ENCODE results near the gene TBC1D5. TPM values are rescaled to one million over a fixed set of nuclear protein-coding genes. Genes with fewer than 3 reads are reported as not detected.

TBC1D5 gene
- total RNA-seq, 1 donor from 2014 or later: 74.6 TPM

- intact Hi-C loops (cut with DNase I): no loop called here
- ATAC-seq: peak; percentile 58
Measured at GRCh38 chr3:17508180-17508752, 234.2 kb downstream of the TBC1D5 start.

GRCh38 chr3:17507480-17507879, 235.0 kb downstream of the TBC1D5 start:
- no peak overlapping the region for H3K4me3 ChIP-seq
- no peak for ATAC-seq
- intact Hi-C loops (cut with DNase I): no loop called here

More at GRCh38 chr3:17508180-17508752, 234.2 kb downstream of the TBC1D5 start:
- Histone ChIP-seq H3K4me3 (no peak overlapping the region), H3K27ac (no peak overlapping the region), H3K27me3 (no peaks in the 10 kb centered on the region), H3K9me3 (no peaks in the 10 kb centered on the region), H3K4me1 (no peaks in the 10 kb centered on the region), H3K36me3 (no peaks in the 10 kb centered on the region)
- DNase-seq: no peak
- no peak for TF ChIP-seq CTCF (IDR thresholded peaks at IDR 0.05)

GRCh38 chr3:17505856-17506255, 236.6 kb downstream of the TBC1D5 start:
- ATAC-seq (no peak), DNase-seq (no peak)
- no peaks in the 10 kb centered on the region for H3K9me3 ChIP-seq
- no peaks in the 10 kb centered on the region for H3K4me1 ChIP-seq
- intact Hi-C loops (cut with DNase I): no loop called here
- no peak overlapping the region for H3K4me3 ChIP-seq
- TF ChIP-seq CTCF (IDR thresholded peaks at IDR 0.05): no peak
- H3K27ac ChIP-seq: no peak overlapping the region
- H3K36me3 ChIP-seq: no peaks in the 10 kb centered on the region
- no peaks in the 10 kb centered on the region for H3K27me3 ChIP-seq

More at GRCh38 chr3:17507480-17507879, 235.0 kb downstream of the TBC1D5 start:
- TF ChIP-seq CTCF (IDR thresholded peaks at IDR 0.05): no peak
- Histone ChIP-seq H3K36me3 (no peaks in the 10 kb centered on the region), H3K9me3 (no peaks in the 10 kb centered on the region), H3K4me1 (no peaks in the 10 kb centered on the region), H3K27ac (no peak overlapping the region), H3K27me3 (no peaks in the 10 kb centered on the region)
- DNase-seq: no peak

- no peak for DNase-seq
- Histone ChIP-seq H3K9me3 (no peaks in the 10 kb centered on the region), H3K27me3 (no peaks in the 10 kb centered on the region), H3K4me1 (no peaks in the 10 kb centered on the region), H3K27ac (no peak overlapping the region), H3K4me3 (no peak overlapping the region), H3K36me3 (no peaks in the 10 kb centered on the region)
- no peak for TF ChIP-seq CTCF (IDR thresholded peaks at IDR 0.05)
- intact Hi-C loops (cut with DNase I): no loop called here
- ATAC-seq: no peak
Measured at GRCh38 chr3:17501745-17502144, 240.7 kb downstream of the TBC1D5 start.

- intact Hi-C loops (cut with DNase I): no loop called here
Measured at GRCh38 chr3:17500618-17501017, 241.8 kb downstream of the TBC1D5 start.

More at GRCh38 chr3:17500618-17501017, 241.8 kb downstream of the TBC1D5 start:
- Histone ChIP-seq H3K36me3 (no peaks in the 10 kb centered on the region), H3K4me1 (no peaks in the 10 kb centered on the region), H3K4me3 (no peak overlapping the region), H3K27me3 (no peaks in the 10 kb centered on the region), H3K27ac (no peak overlapping the region), H3K9me3 (no peaks in the 10 kb centered on the region)
- ATAC-seq (no peak), DNase-seq (no peak)
- TF ChIP-seq CTCF (IDR thresholded peaks at IDR 0.05): no peak
